Kidney (tissue), 14 donors: ENCODE data around the gene LPIN3. TPM values are rescaled to one million over a fixed set of nuclear protein-coding genes. Genes with fewer than 3 reads are reported as not detected.

Source experiments
- DNase-seq, 5 donors: peaks; one replicate each; pipeline ENCODE4 v3.0.0-alpha.2; 2013 to 2020
- FAIRE-seq: peaks from 2 replicates; lab custom pipeline; 2012; peaks lifted over from hg19 to GRCh38; lab: Jason Lieb, UNC
- H3K27ac ChIP-seq, 2 donors: one replicate each; pipeline ENCODE4 v1.7.0; 2013; ENCODE audit warnings: low read depth in 2 of 2, low read length in 2 of 2, inconsistent platforms in 1 of 2
- H3K27me3 ChIP-seq: one replicate; pipeline ENCODE4 v1.7.1; 2013; ENCODE audit warnings: low read length, inconsistent platforms; ENCODE audit not compliant: control insufficient read depth, insufficient read depth
- H3K36me3 ChIP-seq, 3 donors: one replicate each; pipeline versions ENCODE4 v1.7.0 to v1.7.1; 2013; ENCODE audit warnings: low read length in 3 of 3, control low read depth in 1 of 3, inconsistent platforms in 1 of 3; ENCODE audit not compliant: insufficient read depth in 3 of 3, control insufficient read depth in 2 of 3
- H3K4me1 ChIP-seq, 3 donors: one replicate each; pipeline versions ENCODE4 v1.7.0 to v1.7.1; 2013; ENCODE audit warnings: low read length in 3 of 3, inconsistent platforms in 1 of 3, low read depth in 1 of 3; ENCODE audit not compliant: control insufficient read depth in 2 of 3, insufficient read depth in 2 of 3
- H3K4me3 ChIP-seq, 3 donors: one replicate each; pipeline versions ENCODE4 v1.7.0 to v1.8.1; 2013; ENCODE audit warnings: low read length in 3 of 3, control low read depth in 1 of 3, inconsistent platforms in 1 of 3
- H3K9ac ChIP-seq, 3 donors: one replicate each; pipeline versions ENCODE4 v1.7.0 to v1.7.1; 2013; ENCODE audit warnings: low read length in 3 of 3, control low read depth in 1 of 3, inconsistent platforms in 1 of 3
- H3K9me3 ChIP-seq, 3 donors: one replicate each; pipeline versions ENCODE4 v1.7.0 to v1.7.1; 2013; ENCODE audit warnings: low read length in 3 of 3, control low read depth in 1 of 3, inconsistent platforms in 1 of 3; ENCODE audit not compliant: control insufficient read depth in 2 of 3, insufficient read depth in 1 of 3
- CTCF ChIP-seq: IDR thresholded peaks from 3 replicates; pipeline ENCODE4 v1.5.1; 2012; ENCODE audit warnings: mild to moderate bottlenecking, moderate library complexity, borderline replicate concordance; ENCODE audit not compliant: insufficient read depth; ENCODE audit errors: extremely low read depth
- intact Hi-C: fragments of 100-400 bp; cut with DNase I; formaldehyde crosslinking; loops from one replicate; pipeline ENCODE4 v1.11.1; 2022
- polyA plus RNA-seq: library from polyadenylated mRNA; stranded (reverse); fragments of 350-450 nt; fragmentation: Illumina TruSeq; extraction: RNeasy Lipid Tissue Mini Kit (QIAGEN cat#74804); gene quantifications from one replicate; pipeline ENCODE4 v1.2.3, GENCODE V29; 2014; ENCODE audit warnings: low read depth, low replicate concordance; ENCODE audit not compliant: insufficient read depth
- total RNA-seq: library from RNA; stranded (reverse); fragmentation: NEBNext Ultra II Directional; extraction: Animal tissue kit (Norgen Biotek cat#: 25700); gene quantifications from one replicate; pipeline ENCODE4 v1.2.1, GENCODE V29; 2021
- donor health status: control.
- donor health status: control.
- donor health status: control.
- donor health status: control.
- donor health status: control.
- donor health status: DM: yes; HTN: yes; CAD: no.
- donor health status: Normal renal cell carcinoma (clear cell type).

Gene LPIN3
- total and polyA plus RNA-seq, 2 donors from 2014 or later = 29.4 to 31.6 TPM

GRCh38 chr20:41349266-41349665 is 8.6 kb downstream of the LPIN3 start:
- intact Hi-C loops = no loop called here
- Histone ChIP-seq H3K9ac (no peak overlapping the region), H3K4me3 (no peak overlapping the region), H3K9me3 (no peaks in the 10 kb centered on the region), H3K36me3 (peaks cover 0 to 48% (median 23%) of the 10 kb centered on the region in 3 donors), H3K4me1 (peaks cover 0 to under 1% (median 0%) of the 10 kb centered on the region in 3 donors), H3K27me3 (no peaks in the 10 kb centered on the region), H3K27ac (no peak overlapping the region)
- no peak for FAIRE-seq
- no peak for TF ChIP-seq CTCF
- no peak for DNase-seq

- intact Hi-C loops = no loop called here
- Histone ChIP-seq H3K4me3 (no peak overlapping the region), H3K36me3 (peaks cover 0 to 48% (median 23%) of the 10 kb centered on the region in 3 donors), H3K27ac (no peak overlapping the region), H3K27me3 (no peaks in the 10 kb centered on the region), H3K9ac (no peak overlapping the region), H3K9me3 (no peaks in the 10 kb centered on the region), H3K4me1 (no peaks in the 10 kb centered on the region)
- DNase-seq (no peak), FAIRE-seq (no peak)
- TF ChIP-seq CTCF = no peak
These were observed 9.3 kb downstream of the LPIN3 start for GRCh38 chr20:41349943-41350342.

- no peak for FAIRE-seq
These were observed 9.9 kb downstream of the LPIN3 start for GRCh38 chr20:41350408-41350962.

More at GRCh38 chr20:41350408-41350962, 9.9 kb downstream of the LPIN3 start:
- Histone ChIP-seq H3K9ac (no peak overlapping the region), H3K4me3 (no peak overlapping the region), H3K9me3 (no peaks in the 10 kb centered on the region), H3K36me3 (peaks cover 0 to 51% (median 23%) of the 10 kb centered on the region in 3 donors), H3K27ac (no peak overlapping the region), H3K27me3 (no peaks in the 10 kb centered on the region), H3K4me1 (no peaks in the 10 kb centered on the region)
- DNase-seq = peak in 1 of 5 donors; percentile 55
- no peak for TF ChIP-seq CTCF
- intact Hi-C loops = no loop called here
